HEK293T (cell line): ENCODE data around the gene SMAD4.

Experiments used
- ARNT ChIP-seq: fragments of 450-650 bp; IDR thresholded peaks from 2 replicates; pipeline ENCODE4 v1.6.1; 2017; ENCODE audit warnings: mild to moderate bottlenecking
- BHLHE40 ChIP-seq: fragments of 450-650 bp; IDR thresholded peaks from 2 replicates; pipeline ENCODE4 v1.6.1; 2016; ENCODE audit warnings: mild to moderate bottlenecking, moderate library complexity, borderline replicate concordance
- CTBP1 ChIP-seq: fragments of 450-650 bp; IDR thresholded peaks from 2 replicates; pipeline ENCODE4 v1.6.1; 2016; ENCODE audit warnings: borderline replicate concordance
- ELF4 ChIP-seq: fragments of 450-650 bp; IDR thresholded peaks from 2 replicates; pipeline ENCODE4 v1.6.1; 2017; ENCODE audit warnings: antibody characterized with exemption
- FOXA1 ChIP-seq: fragments of 450-650 bp; IDR thresholded peaks from 2 replicates; pipeline ENCODE4 v1.6.1; 2016; ENCODE audit warnings: mild to moderate bottlenecking
- FOXK2 ChIP-seq: fragments of 450-650 bp; IDR thresholded peaks from 2 replicates; pipeline ENCODE4 v1.6.1; 2016; ENCODE audit warnings: mild to moderate bottlenecking
- HDGF ChIP-seq: fragments of 450-650 bp; IDR thresholded peaks from 2 replicates; pipeline ENCODE4 v1.6.1; 2017; ENCODE audit warnings: antibody characterized with exemption, borderline replicate concordance
- L3MBTL2 ChIP-seq: fragments of 450-650 bp; conservative IDR thresholded peaks from 2 replicates; pipeline ENCODE4 v1.6.1; 2016; ENCODE audit warnings: mild to moderate bottlenecking
- NFRKB ChIP-seq: fragments of 450-650 bp; IDR thresholded peaks from 2 replicates; pipeline ENCODE4 v1.6.1; 2016; ENCODE audit warnings: mild to moderate bottlenecking, moderate library complexity
- SP1 ChIP-seq: fragments of 450-650 bp; IDR thresholded peaks from 2 replicates; pipeline ENCODE4 v1.6.1; 2017
- SUZ12 ChIP-seq: fragments of 450-650 bp; IDR thresholded peaks from 2 replicates; pipeline ENCODE4 v1.6.1; 2016; ENCODE audit warnings: mild to moderate bottlenecking
- TF ChIP-seq, protein P1 (sequence below): fragments of 450-650 bp; IDR thresholded peaks from 2 replicates; pipeline ENCODE4 v1.6.1; 2016

DNA sequence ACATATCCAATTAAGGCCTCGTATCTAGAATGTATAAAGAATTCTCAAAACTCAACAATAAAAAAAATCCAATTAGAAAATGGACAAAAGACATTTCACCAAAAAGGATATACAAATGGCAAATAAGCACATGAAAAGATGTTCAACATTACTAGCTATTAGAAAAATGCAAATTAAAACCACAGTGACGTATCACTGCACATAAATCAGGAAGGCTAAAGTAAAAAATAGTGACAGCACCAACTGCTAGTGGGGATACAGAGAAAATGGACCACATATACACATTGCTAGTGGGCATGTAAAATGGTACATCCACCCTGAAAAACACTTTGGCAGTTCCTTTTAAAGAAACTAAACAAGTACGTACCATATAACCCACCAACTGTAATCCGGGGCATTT lies 59.7 kb downstream of the SMAD4 start:
- TF ChIP-seq FOXK2 (no peak), CTBP1 (no peak), BHLHE40 (no peak), SP1 (no peak), FOXA1 (no peak), L3MBTL2 (no peak), ARNT (no peak), ELF4 (no peak), SUZ12 (no peak), HDGF (no peak), NFRKB (no peak)
- TF ChIP-seq, protein P1, sequence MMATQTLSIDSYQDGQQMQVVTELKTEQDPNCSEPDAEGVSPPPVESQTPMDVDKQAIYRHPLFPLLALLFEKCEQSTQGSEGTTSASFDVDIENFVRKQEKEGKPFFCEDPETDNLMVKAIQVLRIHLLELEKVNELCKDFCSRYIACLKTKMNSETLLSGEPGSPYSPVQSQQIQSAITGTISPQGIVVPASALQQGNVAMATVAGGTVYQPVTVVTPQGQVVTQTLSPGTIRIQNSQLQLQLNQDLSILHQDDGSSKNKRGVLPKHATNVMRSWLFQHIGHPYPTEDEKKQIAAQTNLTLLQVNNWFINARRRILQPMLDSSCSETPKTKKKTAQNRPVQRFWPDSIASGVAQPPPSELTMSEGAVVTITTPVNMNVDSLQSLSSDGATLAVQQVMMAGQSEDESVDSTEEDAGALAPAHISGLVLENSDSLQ = no peak
